Measurements from ENCODE around the gene ABHD1. TPM values are rescaled to one million over a fixed set of nuclear protein-coding genes. Genes with fewer than 3 reads are reported as not detected.

ABHD1 gene
- total RNA-seq, 4 donors from 2014 or later, result 0.61 to 2.3 (median 1.2) TPM

DNA sequence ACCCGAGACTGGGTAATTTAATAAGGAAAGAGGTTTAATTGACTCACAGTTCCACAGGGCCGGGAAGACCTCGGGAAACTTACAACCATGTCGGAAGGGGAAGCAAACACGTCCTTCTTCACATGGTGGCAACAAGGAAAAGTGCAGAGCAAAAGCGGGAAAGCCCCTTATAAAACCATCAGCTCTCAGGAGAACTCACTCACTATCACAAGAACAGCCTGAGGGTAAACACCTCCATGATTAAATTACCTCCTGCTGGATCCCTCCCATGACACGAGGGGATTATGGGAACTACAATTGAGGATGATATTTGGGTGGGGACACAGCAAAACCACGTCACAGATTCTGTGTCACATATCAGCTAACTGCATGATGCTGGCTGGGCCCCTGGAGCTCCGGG, 36.6 kb downstream of the ABHD1 start:
- no peaks in the 10 kb centered on the region for H3K4me1 ChIP-seq
- H3K9me3 ChIP-seq, result no peaks in the 10 kb centered on the region
- H3K36me3 ChIP-seq, result no peaks in the 10 kb centered on the region
- TF ChIP-seq, protein P1, sequence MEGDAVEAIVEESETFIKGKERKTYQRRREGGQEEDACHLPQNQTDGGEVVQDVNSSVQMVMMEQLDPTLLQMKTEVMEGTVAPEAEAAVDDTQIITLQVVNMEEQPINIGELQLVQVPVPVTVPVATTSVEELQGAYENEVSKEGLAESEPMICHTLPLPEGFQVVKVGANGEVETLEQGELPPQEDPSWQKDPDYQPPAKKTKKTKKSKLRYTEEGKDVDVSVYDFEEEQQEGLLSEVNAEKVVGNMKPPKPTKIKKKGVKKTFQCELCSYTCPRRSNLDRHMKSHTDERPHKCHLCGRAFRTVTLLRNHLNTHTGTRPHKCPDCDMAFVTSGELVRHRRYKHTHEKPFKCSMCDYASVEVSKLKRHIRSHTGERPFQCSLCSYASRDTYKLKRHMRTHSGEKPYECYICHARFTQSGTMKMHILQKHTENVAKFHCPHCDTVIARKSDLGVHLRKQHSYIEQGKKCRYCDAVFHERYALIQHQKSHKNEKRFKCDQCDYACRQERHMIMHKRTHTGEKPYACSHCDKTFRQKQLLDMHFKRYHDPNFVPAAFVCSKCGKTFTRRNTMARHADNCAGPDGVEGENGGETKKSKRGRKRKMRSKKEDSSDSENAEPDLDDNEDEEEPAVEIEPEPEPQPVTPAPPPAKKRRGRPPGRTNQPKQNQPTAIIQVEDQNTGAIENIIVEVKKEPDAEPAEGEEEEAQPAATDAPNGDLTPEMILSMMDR (IDR thresholded peaks at IDR 0.05 in 4 of 5, conservative IDR thresholded peaks at IDR 0.05 in 1 of 5), result no peak
- no peak for TF ChIP-seq POLR2A (IDR thresholded peaks at IDR 0.05)
- intact Hi-C loops (cut with DNase I; ENCODE audit: low total_unique reads), result no loop called here
- no peak overlapping the region for H3K27ac ChIP-seq
- DNase-seq (no peak), ATAC-seq (no peak)
- no peaks in the 10 kb centered on the region for H3K27me3 ChIP-seq
- no peak overlapping the region for H3K4me3 ChIP-seq
- in situ Hi-C loops (cut with MboI; ENCODE audit: low sequenced_read_pairs in 4 of 4), result no loop called here

GRCh38 chr2:27162151-27163121, 38.8 kb downstream of the ABHD1 start:
- no peak overlapping the region for H3K4me3 ChIP-seq
- H3K9me3 ChIP-seq, result no peaks in the 10 kb centered on the region
- H3K27ac ChIP-seq, result no peak overlapping the region
- intact Hi-C loops (cut with DNase I; ENCODE audit: low total_unique reads) (no loop called here), in situ Hi-C loops (cut with MboI; ENCODE audit: low sequenced_read_pairs in 4 of 4) (no loop called here)
- no peaks in the 10 kb centered on the region for H3K27me3 ChIP-seq
- H3K4me1 ChIP-seq, result no peaks in the 10 kb centered on the region
- no peak for ATAC-seq
- H3K36me3 ChIP-seq, result no peaks in the 10 kb centered on the region
- no peak for DNase-seq
- TF ChIP-seq POLR2A (IDR thresholded peaks at IDR 0.05), result no peak
- TF ChIP-seq, protein P1 (IDR thresholded peaks at IDR 0.05 in 4 of 5, conservative IDR thresholded peaks at IDR 0.05 in 1 of 5), result no peak

GRCh38 chr2:27164960-27165763, 41.5 kb downstream of the ABHD1 start:
- DNase-seq, result no peak
- in situ Hi-C loops (cut with MboI; ENCODE audit: low sequenced_read_pairs in 4 of 4), result no loop called here
- no peak for ATAC-seq

DNA sequence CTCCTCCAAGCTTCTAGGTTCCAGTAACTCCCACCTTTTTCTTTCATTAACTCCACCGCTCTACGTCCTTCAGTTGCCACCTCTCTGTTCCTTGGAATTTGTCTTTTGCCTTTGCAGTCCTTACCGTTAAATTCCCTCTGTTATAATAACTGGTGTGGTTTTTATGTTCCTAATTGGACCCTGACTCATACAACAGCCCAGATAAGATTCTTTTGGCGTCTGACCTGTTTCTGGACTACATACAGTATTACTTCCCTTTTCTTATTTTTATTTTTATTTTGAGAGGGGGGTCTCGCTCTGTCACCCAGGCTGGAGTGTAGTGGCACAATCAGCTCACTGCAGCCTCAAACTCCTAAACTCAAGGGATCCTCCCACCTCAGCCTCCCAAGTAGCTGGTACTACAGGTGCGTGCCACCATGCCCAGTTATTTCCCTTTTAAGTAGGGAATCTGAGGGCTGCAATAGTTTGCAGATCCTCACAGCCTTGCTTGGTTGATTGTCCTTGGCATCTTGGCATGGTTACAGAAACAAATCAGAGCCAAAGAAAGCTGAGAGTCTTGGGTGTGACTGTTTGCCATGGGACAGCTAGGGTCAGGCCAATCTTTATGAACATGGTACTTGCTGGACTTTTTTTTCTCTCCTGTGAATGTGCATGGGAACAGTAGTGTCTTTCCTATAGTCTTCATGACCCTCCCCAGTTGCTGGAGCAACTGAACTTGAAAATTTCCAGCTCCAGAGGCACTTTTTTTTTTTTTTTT, 47.1 kb downstream of the ABHD1 start:
- H3K27me3 ChIP-seq, result no peaks in the 10 kb centered on the region
- ATAC-seq (peak; percentile 37 to 81), DNase-seq (peak in 1 of 2 donors; percentile 12)
- no peak overlapping the region for H3K27ac ChIP-seq
- H3K4me3 ChIP-seq, result no peak overlapping the region
- in situ Hi-C loops (cut with MboI; ENCODE audit: low sequenced_read_pairs in 4 of 4), result no loop called here
- H3K36me3 ChIP-seq, result no peaks in the 10 kb centered on the region
- H3K9me3 ChIP-seq, result no peaks in the 10 kb centered on the region
- H3K4me1 ChIP-seq, result peaks cover 5 to 12% of the 10 kb centered on the region in 2 donors
- intact Hi-C loops (cut with DNase I; ENCODE audit: low total_unique reads), result loop anchor here (1.0 kb wide), 1 partner anchor 21 kb away; no protein-coding TSS in a partner anchor
- TF ChIP-seq, protein P1 (IDR thresholded peaks at IDR 0.05 in 4 of 5, conservative IDR thresholded peaks at IDR 0.05 in 1 of 5), result no peak
- no peak for TF ChIP-seq POLR2A (IDR thresholded peaks at IDR 0.05)

More at GRCh38 chr2:27164960-27165763, 41.5 kb downstream of the ABHD1 start:
- Histone ChIP-seq H3K9me3 (no peaks in the 10 kb centered on the region), H3K36me3 (no peaks in the 10 kb centered on the region), H3K4me1 (peaks cover 3 to 6% of the 10 kb centered on the region in 2 donors), H3K27me3 (no peaks in the 10 kb centered on the region), H3K27ac (no peak overlapping the region), H3K4me3 (no peak overlapping the region)
- intact Hi-C loops (cut with DNase I; ENCODE audit: low total_unique reads), result no loop called here
- no peak for TF ChIP-seq POLR2A (IDR thresholded peaks at IDR 0.05)
- TF ChIP-seq, protein P1 (IDR thresholded peaks at IDR 0.05 in 4 of 5, conservative IDR thresholded peaks at IDR 0.05 in 1 of 5), result no peak
